SK-N-DZ (cell line): ENCODE results near the gene BTF3L4. TPM values are rescaled to one million over a fixed set of nuclear protein-coding genes. Genes with fewer than 3 reads are reported as not detected.
"Not testable (repeated sequence)": the region's sequence is repeated elsewhere in the genome, so short reads cannot be mapped to it uniquely, and the experiment has no call there.

ENCODE experiments used
- DNase-seq: peaks from one replicate; pipeline ENCODE4 v3.0.0-alpha.2; 2015; ENCODE audit warnings: low spot score
- polyA plus RNA-seq, 2 experiments: library from polyadenylated mRNA; depleted of rRNA; stranded (reverse); fragments of >200 nt; gene quantifications; 2 replicates each; pipeline ENCODE4 v1.2.3, GENCODE V29; 2014

BTF3L4 gene
- polyA plus RNA-seq (2014; cell fraction: cytosol; rRNA removed) = 138 and 152 TPM in 2 replicates
- 56.8 and 89.9 TPM in 2 replicates for polyA plus RNA-seq (2014; cell fraction: nucleus; rRNA removed)

DNA sequence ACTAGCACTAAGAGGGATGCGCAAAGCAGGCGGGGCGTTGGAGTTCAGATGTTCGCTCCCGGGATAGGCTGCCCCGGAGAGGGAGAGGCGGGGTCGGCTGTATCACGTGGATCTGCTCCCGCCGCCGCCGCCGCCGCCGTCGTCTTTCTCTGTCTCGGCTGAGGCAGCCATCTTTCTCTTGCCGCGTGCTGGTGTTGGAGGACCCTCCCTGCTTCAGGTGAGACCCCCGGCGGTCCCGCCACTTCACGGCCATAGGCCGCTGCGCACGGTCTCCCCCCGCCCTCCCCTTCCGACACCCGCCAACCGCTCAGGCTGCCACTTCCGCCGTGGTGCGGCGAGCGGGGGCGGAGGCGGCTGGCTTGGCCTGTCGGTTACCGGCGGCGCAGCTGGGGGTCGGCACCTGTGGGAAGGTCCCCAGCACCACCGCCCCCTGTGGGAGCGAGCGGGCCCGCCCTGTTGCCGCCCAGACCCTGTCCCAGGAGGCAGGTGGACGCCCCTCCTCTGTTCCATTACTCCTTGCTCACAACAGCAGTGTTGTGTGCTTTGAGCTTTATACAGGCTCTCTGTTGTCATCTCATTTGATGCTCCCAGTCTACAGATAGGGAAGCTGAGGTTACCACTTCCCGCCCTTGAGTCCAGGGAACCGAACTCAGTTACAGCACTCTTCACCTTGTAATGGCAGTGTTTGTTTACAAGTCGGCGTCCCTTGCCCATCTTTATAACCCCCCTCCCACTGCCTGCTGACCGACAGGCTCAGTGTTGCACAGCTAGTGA lies at the start of gene BTF3L4:
Gene BTF3L4 (plus strand): TSS at position 133 of the 774 bp plus-strand sequence. CDS start 3,553 bp downstream, outside the sequence.
- peak; percentile 94 for DNase-seq

DNA sequence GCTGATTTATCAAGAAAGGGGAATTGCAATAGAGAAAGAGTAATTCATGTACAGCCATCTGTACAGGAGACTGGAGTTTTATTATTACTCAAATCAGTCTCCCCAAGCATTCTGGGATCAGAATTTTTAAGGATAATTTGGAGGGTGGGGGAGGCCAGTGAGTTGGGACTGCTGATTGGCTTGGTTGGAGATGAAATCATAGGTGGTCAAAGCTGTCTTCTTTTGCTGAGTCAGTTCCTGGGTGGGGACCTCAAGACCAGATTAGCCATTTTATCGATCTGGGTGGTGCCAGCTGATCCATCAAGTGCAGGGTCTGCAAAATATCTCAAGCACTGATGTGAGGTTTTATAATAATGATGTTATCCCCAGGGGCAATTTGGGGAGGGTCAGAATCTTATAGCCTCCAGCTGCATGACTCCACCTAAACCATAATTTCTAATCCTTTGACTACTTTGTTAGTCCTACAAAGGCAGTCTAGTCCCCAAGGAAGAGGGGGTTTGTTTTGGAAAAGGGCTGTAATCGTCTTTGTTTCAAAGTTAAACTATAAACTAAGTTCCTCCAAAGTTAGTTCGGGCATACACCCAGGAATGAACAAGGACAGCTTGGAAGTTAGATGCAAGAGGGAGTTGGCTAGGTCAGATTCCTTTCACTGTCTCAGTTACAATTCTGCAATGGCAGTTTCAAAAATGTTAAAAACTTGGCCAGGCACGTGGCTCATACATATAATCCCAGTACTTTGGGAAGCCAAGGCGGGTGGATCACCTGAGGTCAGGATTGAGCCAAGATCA lies 48.7 kb upstream of the BTF3L4 start:
- no peak for DNase-seq

DNA sequence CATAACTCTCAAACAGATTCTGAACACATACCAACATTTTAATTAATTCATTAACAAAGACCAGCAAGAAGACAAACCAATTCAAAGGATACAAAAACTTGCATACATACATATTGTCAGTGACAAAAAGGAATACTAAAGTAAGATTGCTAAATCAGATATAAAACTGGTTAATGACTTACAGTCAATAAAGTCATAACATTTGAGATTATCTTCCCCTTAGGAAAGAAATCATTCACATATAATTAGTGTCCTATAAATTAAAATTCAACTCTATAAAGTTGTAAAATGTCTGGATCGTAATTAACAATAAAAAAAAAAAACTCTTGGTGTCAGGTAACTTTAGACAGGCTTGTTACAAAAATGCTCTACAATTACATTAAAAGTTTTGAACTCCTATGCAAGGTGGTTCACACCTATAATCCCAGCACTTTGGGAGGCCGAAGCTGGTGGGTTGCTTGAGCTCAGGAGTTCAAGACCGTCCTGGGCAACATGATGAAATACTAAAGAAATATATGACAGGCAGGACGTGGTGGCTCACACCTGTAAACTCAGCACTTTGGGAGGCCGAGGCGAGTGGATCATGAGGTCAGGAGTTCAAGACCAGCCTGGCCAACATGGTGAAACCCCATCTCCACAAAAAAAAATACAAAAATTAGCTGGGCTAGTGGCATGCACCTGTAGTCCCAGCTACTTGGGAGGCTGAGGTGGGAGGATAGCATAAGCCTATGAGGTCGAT lies 47.9 kb upstream of the BTF3L4 start:
- DNase-seq = no peak

- DNase-seq = no peak
These were observed 34.0 kb upstream of the BTF3L4 start for GRCh38 chr1:52022133-52022532.

DNA sequence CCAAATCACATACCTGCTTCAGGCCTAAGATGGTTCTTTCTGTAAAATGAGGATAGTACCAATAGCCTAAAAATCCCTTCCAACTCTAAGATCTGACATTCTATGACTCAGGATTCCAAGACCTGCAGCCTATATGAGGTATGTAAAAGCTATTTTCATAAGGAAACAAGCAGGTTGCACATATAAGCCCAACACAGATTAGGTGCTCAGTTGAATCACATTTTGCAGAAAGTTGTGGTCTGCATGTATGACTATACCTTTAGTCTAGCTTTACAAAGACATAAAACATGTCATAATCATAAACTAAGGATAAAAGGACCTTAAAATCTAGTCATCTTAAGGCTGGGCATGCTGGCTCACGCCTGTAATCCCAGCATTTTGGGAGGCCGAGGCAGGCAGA lies 29.8 kb upstream of the BTF3L4 start:
- no peak for DNase-seq

- no peak for DNase-seq
These were observed 27.8 kb upstream of the BTF3L4 start for GRCh38 chr1:52028328-52028727.

DNA sequence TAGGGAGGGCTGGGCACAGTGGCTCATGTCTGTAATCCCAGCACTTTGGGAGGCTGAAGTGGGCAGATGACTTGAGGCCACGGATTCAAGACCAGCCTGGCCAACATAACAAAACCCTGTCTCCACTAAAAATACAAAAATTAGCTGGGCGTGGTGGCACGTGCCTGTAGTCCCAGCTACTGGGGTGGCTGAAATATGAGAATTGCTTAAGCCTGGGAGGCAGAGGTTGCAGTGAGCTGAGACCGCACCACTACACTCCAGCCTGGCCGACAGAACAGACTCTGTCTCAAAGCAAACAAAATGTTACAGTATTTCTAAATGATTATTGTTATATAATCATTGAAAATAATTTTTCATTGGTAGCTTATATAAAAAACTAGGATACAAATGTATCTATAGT lies 27.3 kb upstream of the BTF3L4 start:
- not testable (repeated sequence) for DNase-seq

DNA sequence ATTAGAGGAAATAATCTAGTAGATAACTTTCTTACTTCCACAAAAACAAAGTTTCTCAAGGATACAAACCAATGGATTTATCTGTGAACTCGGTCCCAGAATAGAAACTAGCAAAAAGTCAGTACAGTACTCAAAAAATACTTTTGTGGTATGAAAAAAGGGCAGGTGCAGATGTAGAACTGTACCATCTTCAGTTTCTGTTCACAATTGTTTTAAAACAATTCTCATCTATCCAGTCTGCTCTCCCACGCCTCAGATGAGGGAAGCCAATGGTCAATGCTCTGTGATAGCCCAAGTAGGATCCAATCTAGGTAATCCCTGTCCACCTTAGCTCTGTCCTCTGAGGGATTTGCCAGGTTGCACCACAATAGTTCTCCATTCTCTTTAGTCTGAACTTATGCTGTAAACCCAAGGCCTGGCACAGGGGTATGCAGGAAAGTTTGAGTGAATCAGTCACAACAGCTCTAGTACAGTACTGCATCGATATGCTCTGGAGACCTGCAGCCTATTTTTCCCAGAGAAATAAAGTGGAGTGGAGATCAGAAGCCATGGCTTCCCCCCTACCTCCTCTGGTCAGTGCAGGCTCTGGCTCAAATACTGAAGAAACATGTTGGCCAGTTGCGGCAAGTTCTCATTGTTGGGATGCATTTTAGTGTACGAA lies 23.8 kb upstream of the BTF3L4 start:
- no peak for DNase-seq

GRCh38 chr1:52032785-52033131 lies 23.3 kb upstream of the BTF3L4 start:
- no peak for DNase-seq

DNA sequence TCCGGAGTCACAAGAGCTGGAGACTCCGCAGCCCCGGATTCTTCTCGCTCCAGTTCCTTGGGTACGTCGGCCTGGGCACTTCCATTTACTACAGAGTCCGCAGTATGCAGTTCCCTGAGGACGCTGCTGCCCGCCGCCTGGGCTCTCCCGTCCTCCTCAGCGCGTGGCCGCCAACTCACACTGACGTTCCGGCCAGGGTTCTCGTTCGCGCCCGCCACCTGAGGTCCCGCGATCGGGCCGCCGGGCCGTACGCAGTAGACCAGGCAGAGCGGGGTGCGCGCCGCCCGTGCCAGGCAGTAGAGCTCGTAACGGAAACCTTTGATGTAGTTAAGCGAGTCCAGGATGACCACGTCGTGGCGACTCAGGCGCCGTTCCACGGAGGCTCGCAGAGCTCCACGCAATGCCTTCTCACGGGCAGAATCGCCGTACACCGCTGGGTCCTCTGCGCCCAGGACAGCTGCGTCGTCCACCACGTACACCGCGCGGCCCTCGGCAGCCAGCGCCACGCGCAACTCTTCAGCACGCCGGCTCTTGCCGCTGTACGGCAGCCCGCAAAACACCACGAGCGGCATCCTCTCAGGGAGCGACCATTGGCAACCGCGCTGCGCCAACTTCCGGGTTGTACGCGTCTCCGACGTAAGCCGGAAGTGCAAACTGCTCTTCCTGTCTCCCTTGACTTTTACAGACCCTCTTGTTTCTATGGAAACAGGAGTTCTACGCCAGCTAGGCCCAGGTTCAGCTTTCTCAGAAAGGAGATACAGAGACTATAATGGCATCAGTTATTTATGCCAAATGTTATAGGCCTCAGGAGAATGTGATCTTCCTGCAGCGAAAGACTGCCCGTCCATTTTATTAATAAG lies 22.7 kb upstream of the BTF3L4 start, which contains the start of gene KTI12:
Gene KTI12 (minus strand): TSS at position 621 of the 860 bp plus-strand sequence. CDS start 49 bp downstream, at position 572.
- DNase-seq = peak; percentile 90

DNA sequence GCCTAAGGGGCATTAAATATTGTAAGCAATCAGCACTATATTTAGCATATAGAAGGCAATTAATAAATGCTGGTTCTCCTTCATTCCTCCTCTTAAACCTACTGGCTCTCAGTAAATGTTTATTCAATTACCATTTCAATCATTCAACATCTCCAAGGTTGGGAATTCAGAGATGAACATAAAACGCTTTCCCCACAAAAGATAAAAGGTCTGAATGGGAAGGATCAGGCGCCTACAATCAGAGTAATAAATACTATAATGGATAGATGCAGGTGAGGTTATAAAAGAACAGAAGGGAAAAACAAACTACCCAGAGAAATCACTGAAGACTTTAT lies 22.1 kb upstream of the BTF3L4 start:
- DNase-seq = no peak

DNA sequence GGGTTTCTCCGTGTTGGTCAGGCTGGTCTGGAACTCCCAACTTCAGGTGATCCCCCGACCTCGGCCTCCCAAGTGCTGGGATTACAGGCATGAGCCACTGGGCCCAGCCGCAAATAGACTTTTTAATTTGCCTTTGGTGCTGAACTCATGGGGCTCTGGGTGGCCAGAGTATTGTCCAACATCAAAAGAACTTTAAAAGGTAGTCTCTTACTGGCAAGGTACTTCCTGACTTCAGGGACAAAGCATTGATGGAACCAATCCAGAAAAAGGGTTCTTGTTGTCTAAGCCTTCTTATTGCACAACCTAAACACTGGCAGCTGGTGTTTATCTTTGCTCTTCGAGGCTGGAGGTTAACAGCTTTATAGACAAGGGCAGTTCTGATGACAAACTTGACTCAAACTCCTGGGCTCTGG lies 18.7 kb upstream of the BTF3L4 start:
- DNase-seq = no peak

DNA sequence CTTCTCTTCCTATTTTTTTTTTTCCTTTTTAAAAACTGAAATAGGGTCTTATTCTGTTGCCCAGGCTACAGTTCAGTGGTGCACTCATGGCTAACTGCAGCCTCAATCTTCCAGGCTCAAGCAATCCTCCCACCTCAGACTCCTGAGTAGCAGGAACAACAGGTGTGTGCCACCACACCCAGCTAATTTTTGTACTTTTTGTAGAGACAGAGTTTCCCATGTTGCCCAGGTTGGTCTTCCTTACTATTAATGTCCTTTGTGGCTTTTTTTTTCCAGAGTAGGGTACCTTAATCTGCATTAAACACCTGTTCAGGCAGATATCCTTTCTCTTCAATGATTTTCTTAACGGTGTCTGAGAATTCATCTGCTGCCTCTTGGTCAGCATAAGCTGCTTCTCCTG lies 18.2 kb upstream of the BTF3L4 start:
- DNase-seq = no peak

GRCh38 chr1:52041551-52042185 lies 14.4 kb upstream of the BTF3L4 start:
- no peak for DNase-seq

- no peak for DNase-seq
These were observed 10.9 kb upstream of the BTF3L4 start for GRCh38 chr1:52045236-52045635.

DNA sequence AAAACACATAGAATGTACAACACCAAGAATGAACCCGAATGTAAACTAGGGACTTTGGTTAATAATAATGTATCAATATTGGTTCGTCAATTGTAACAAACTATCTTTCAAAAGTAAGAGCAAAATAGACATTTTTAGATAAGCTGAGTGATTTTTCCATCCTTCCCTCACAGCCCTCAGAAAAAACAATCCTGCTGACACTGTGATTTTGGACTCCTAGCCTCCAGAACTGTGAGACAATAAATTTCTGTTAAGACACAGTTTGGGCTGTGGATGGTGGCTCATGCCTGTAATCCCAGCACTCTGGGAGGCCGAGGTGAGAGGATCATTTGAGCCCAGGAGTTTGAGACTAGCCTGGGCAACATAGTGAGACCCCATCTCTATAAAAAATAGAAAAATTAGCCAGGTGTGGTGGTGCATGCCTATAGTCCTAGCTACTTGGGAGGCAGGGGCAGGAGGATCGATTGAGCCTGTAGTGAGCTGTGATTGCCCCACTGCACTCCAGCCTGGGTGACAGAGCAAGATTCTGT lies 10.4 kb upstream of the BTF3L4 start:
- DNase-seq = not testable (repeated sequence)

DNA sequence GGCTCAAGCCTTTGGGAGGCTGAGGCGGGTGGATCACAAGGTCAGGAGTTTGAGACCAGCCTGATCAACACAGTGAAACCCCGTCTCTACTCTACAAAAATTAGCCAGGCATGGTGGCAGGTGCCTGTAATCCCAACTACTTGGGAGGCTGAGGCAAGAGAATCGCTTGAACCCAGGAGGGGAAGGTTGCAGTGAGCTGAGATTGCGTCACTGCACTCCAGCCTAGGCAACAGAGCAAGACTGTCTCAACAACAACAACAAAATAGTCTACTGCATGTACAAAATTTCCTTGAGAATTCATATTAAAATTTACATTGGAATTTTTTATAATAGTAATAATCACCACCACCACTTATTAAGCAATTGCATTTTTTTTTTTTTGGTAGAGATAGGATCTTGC lies 6.8 kb upstream of the BTF3L4 start:
- DNase-seq = not testable (repeated sequence)

GRCh38 chr1:52053862-52054261 lies 2.2 kb upstream of the BTF3L4 start:
- no peak for DNase-seq

GRCh38 chr1:52054496-52055065 lies 1.5 kb upstream of the BTF3L4 start:
- peak; percentile 4 for DNase-seq
